H4 (cell line): ENCODE data around the gene MITF. TPM values are rescaled to one million over a fixed set of nuclear protein-coding genes. Genes with fewer than 3 reads are reported as not detected.
"Not testable (repeated sequence)": the region's sequence is repeated elsewhere in the genome, so short reads cannot be mapped to it uniquely, and the experiment has no call there.

Experiments
- DNase-seq: peaks from one replicate; pipeline ENCODE4 v3.0.0-alpha.2; 2015; ENCODE audit warnings: low spot score
- total RNA-seq: library from RNA; depleted of rRNA; stranded (reverse); fragments of >200 nt; shearing (Covaris generic); gene quantifications from 2 replicates; pipeline ENCODE4 v1.2.3, GENCODE V29; 2014

The MITF gene
- total RNA-seq, 1 experiment from 2014 or later: 5.1 TPM

- DNase-seq: peak; percentile 4
These were observed 175.1 kb downstream of the MITF start for GRCh38 chr3:69914395-69914794.

GRCh38 chr3:69915726-69916125 lies 176.5 kb downstream of the MITF start:
- no peak for DNase-seq

GRCh38 chr3:69920009-69920408 lies 180.7 kb downstream of the MITF start:
- not testable (repeated sequence) for DNase-seq

GRCh38 chr3:69921651-69922050 lies 182.4 kb downstream of the MITF start:
- DNase-seq: no peak

GRCh38 chr3:69922521-69923000 lies 183.3 kb downstream of the MITF start:
- DNase-seq: no peak

GRCh38 chr3:69925506-69925905 lies 186.2 kb downstream of the MITF start:
- DNase-seq: no peak

- DNase-seq: no peak
These were observed 187.1 kb downstream of the MITF start for GRCh38 chr3:69926385-69926784.

GRCh38 chr3:69927571-69927970 lies 188.3 kb downstream of the MITF start:
- no peak for DNase-seq

GRCh38 chr3:69929019-69929418 lies 189.8 kb downstream of the MITF start:
- no peak for DNase-seq

GRCh38 chr3:69930564-69930963 lies 191.3 kb downstream of the MITF start:
- DNase-seq: no peak

- DNase-seq: no peak
These were observed 192.8 kb downstream of the MITF start for GRCh38 chr3:69932087-69932486.

GRCh38 chr3:69932501-69932900 lies 193.2 kb downstream of the MITF start:
- DNase-seq: no peak

GRCh38 chr3:69934398-69934797 lies 195.1 kb downstream of the MITF start:
- no peak for DNase-seq

- no peak for DNase-seq
These were observed 197.0 kb downstream of the MITF start for GRCh38 chr3:69936266-69936665.

- no peak for DNase-seq
These were observed 198.8 kb downstream of the MITF start for GRCh38 chr3:69938061-69938460.

GRCh38 chr3:69938931-69939330 lies 199.7 kb downstream of the MITF start:
- no peak for DNase-seq

GRCh38 chr3:69941037-69941436 lies 201.8 kb downstream of the MITF start:
- DNase-seq: no peak

GRCh38 chr3:69941439-69942176 lies 202.3 kb downstream of the MITF start:
- DNase-seq: no peak

GRCh38 chr3:69944931-69945493 lies 205.7 kb downstream of the MITF start:
- DNase-seq: no peak

GRCh38 chr3:69948246-69948862 lies 209.1 kb downstream of the MITF start:
- no peak for DNase-seq

- DNase-seq: no peak
These were observed 212.4 kb downstream of the MITF start for GRCh38 chr3:69951616-69952015.

GRCh38 chr3:69959581-69959980 lies 220.3 kb downstream of the MITF start:
- DNase-seq: no peak
